Effector memory CD4-positive, alpha-beta T cell (primary cell): ENCODE data around the gene CSK.
A peak's percentile ranks its signal among the peaks of the same experiment; 100 is the strongest.

ENCODE experiments used
- DNase-seq, 3 donors: peaks; one replicate each; pipeline ENCODE4 v3.0.0-alpha.2; 2020
- H3K27ac ChIP-seq: 2 replicates; pipeline ENCODE4 v1.7.0; 2013; ENCODE audit warnings: mild to moderate bottlenecking, low read length, moderate library complexity; ENCODE audit not compliant: insufficient read depth, poor library complexity, severe bottlenecking
- H3K27me3 ChIP-seq: replicated peaks from 2 replicates; pipeline ENCODE4 v1.7.0; 2013; ENCODE audit warnings: mild to moderate bottlenecking, low read length; ENCODE audit not compliant: insufficient read depth, control insufficient read depth, poor library complexity, severe bottlenecking
- H3K36me3 ChIP-seq: 2 replicates; pipeline ENCODE4 v1.7.0; 2013; ENCODE audit warnings: mild to moderate bottlenecking, low read length, moderate library complexity; ENCODE audit not compliant: control insufficient read depth, insufficient read depth
- H3K4me1 ChIP-seq: 2 replicates; pipeline ENCODE4 v1.7.0; 2013; ENCODE audit warnings: low read length, mild to moderate bottlenecking; ENCODE audit not compliant: control insufficient read depth, insufficient read depth, poor library complexity, severe bottlenecking
- H3K4me3 ChIP-seq: 2 replicates; pipeline ENCODE4 v1.7.0; 2013; ENCODE audit warnings: low read length, low read depth, mild to moderate bottlenecking; ENCODE audit not compliant: insufficient read depth, poor library complexity, severe bottlenecking
- H3K9me3 ChIP-seq: 2 replicates; pipeline ENCODE4 v1.7.0; 2013; ENCODE audit warnings: mild to moderate bottlenecking, low read length, moderate library complexity; ENCODE audit not compliant: control insufficient read depth

The CSK gene

DNA sequence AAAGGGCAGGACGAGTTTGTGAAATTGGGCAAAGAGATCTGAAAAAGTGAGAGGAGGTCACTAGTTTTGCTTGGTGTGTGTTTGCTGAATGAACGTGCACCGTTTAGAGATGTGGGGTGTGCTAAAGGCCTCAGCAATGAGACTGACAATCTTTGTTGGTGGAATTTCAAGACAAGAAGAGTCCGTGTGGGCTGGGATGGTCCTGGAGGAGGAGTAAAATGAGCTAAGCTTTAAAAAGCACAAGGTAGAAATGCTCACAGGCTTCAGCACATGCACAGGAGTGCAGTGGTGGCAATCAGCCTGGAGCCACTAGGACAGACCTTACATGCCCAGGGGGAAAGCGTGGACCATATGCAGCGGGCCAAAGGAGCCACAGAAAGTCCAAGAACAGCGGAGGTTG, 43.1 kb downstream of the CSK start:
- Histone ChIP-seq H3K36me3 (no peaks in the 10 kb centered on the region), H3K27ac (no peak overlapping the region), H3K4me1 (no peaks in the 10 kb centered on the region), H3K27me3 (peaks cover 11% of the 10 kb centered on the region), H3K4me3 (no peak overlapping the region), H3K9me3 (no peaks in the 10 kb centered on the region)
- DNase-seq: no peak

DNA sequence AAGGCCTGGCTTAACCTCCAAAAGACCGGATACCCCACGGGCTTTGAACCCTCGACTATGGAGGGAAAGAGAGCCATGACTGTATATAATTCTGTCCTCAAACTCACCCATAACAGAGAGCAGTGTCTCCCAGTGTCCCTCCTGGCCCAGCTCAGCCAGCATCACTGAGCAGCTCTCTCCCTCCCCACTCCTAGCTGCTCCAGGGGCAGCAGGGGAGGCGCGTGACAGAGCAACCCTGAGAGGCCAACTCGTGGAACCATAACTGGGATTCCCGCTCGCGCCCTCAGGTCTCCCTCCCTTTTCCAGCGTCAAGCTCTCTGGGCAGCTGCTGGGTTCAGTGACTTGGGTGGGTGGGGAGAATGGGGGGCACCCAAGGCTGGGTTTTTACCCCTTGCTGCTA, 44.0 kb downstream of the CSK start:
- no peak overlapping the region for H3K4me3 ChIP-seq
- DNase-seq: no peak
- H3K27ac ChIP-seq: no peak overlapping the region
- no peaks in the 10 kb centered on the region for H3K9me3 ChIP-seq
- H3K36me3 ChIP-seq: no peaks in the 10 kb centered on the region
- peaks cover 11% of the 10 kb centered on the region for H3K27me3 ChIP-seq
- no peaks in the 10 kb centered on the region for H3K4me1 ChIP-seq

DNA sequence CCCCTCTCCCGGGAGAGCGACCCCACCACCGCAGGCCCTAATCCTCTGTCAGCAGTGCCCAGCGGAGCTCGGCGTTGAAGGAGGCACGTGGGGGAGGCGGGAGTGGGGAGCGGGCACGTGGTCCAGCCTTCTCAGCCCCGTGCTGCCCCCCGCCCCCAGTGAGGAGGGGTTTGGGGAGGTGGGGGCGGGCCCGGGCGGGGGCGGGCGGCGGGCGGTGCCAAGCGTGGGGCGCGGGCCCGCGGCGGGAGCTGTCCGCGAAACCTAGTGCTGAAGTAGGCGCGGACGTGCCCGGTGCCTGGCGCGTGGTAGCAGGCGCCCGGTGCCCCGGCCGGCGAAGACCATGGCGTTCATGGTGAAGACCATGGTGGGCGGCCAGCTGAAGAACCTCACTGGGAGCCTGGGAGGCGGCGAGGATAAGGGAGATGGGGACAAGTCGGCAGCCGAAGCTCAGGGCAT, 44.5 kb downstream of the CSK start, which contains the start of gene CPLX3:
Gene CPLX3, plus strand, starts transcription at position 264 of the 456 bp plus-strand sequence. Its CDS starts 77 bp downstream, at position 341.
- peaks cover 11% of the 10 kb centered on the region for H3K27me3 ChIP-seq
- H3K4me1 ChIP-seq: no peaks in the 10 kb centered on the region
- no peak within 1 kb of the TSS for H3K27ac ChIP-seq
- no peaks in the 10 kb centered on the region for H3K9me3 ChIP-seq
- DNase-seq: peak in 2 of 3 donors; percentile 17 to 21
- no peak within 1 kb of the TSS for H3K4me3 ChIP-seq
- H3K36me3 ChIP-seq: no peaks in the 10 kb centered on the region

DNA sequence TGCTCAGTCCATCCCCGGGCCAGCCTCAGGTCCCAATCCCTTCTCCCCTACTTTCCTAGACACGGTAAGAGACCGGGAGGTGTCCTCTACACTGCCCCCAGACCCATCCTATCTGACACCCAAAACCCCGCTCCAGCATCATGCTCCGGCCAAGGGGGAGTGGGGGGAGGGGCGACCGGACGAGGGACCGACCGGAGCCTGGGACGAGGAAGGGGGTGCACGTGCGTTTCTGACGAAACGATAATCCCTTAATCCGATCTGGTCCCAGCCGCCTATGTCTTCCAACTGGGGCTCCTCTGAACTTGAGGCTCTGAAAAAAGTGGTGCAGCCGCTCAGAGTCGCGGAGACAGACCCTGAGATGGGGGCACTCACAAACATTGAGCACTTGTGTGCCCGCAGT, 45.0 kb downstream of the CSK start:
- Histone ChIP-seq H3K36me3 (no peaks in the 10 kb centered on the region), H3K27me3 (peaks cover 11% of the 10 kb centered on the region), H3K27ac (no peak overlapping the region), H3K4me1 (no peaks in the 10 kb centered on the region), H3K9me3 (no peaks in the 10 kb centered on the region), H3K4me3 (no peak overlapping the region)
- DNase-seq: no peak

DNA sequence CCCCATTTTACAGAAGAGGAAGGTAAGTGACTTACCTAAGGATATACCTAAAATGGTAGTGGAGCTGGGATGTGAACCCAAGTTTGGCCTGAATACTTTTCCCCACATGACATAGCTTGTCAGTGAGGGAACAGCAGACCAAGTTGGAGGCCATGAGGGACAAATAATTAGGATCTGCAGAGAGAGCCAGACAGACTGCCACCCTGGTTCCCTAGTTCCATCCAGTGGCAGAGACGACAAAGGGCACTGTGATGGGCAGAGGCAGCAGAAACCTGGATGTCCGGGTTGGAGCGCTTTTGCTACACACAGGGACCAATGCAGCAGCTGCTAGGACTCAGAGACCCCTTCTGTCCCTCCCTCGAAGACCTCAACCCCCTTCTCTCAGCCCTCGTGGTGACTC, 45.7 kb downstream of the CSK start:
- DNase-seq: no peak
- H3K4me3 ChIP-seq: no peak overlapping the region
- H3K27me3 ChIP-seq: peaks cover 11% of the 10 kb centered on the region
- H3K4me1 ChIP-seq: no peaks in the 10 kb centered on the region
- no peaks in the 10 kb centered on the region for H3K9me3 ChIP-seq
- H3K27ac ChIP-seq: no peak overlapping the region
- H3K36me3 ChIP-seq: no peaks in the 10 kb centered on the region

DNA sequence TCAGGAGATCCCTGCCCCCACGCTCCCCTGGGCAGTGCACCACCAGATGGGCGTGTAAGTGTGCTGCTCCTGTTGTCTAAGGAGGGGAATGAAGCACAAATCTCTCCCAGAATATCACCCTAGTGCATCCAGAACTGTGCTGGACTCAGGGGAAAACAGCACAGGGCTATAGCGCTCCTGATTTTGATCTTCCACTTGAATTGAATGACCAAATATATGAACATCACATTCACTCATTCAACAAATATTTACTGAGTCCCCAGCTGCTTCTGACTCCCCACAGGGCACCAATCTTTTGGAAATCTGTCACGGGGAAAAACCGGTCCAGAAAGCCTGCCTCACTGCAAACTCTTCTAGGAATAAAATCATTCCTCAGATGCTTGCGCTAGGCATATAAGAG, 47.0 kb downstream of the CSK start:
- no peaks in the 10 kb centered on the region for H3K4me1 ChIP-seq
- peaks cover 11% of the 10 kb centered on the region for H3K27me3 ChIP-seq
- H3K36me3 ChIP-seq: no peaks in the 10 kb centered on the region
- no peak for DNase-seq
- no peak overlapping the region for H3K4me3 ChIP-seq
- no peak overlapping the region for H3K27ac ChIP-seq
- H3K9me3 ChIP-seq: no peaks in the 10 kb centered on the region

DNA sequence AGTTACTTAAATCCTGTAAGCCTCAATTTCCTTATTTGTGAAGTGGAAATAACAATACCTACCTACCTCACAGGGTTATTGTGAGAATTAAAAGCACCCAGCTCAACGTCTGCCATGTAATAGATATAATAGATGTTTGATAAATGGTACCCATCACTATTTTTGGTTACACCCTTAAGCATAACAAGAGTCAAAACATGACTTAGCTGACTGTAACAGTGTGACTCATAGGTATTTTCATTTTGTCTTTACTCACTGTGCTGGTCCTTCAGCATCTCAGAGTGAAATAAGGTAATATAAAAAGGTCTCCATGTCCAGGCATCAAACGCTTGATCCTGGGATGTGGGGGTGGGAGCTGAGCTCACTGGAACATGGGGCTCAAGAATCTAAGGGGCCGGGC, 47.6 kb downstream of the CSK start:
- peaks cover 11% of the 10 kb centered on the region for H3K27me3 ChIP-seq
- H3K27ac ChIP-seq: no peak overlapping the region

DNA sequence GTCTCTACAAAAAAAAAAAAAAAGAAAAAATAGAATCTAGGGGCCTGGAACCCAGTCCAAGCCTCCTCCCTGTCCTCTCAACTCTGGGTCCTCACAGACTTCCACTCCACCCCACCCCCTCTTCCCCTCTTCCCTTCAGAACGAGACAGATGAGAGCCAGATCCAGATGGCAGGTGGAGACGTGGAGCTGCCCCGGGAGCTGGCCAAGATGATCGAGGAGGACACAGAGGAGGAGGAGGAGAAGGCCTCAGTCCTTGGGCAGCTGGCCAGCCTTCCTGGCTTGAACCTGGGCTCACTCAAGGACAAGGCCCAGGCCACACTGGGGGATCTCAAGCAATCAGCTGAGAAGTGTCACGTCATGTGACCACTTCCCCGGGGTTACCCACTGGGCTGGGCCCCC, 48.1 kb downstream of the CSK start:
- no peak for DNase-seq
- Histone ChIP-seq H3K27ac (no peak overlapping the region), H3K27me3 (peaks cover 11% of the 10 kb centered on the region), H3K4me1 (no peaks in the 10 kb centered on the region), H3K9me3 (no peaks in the 10 kb centered on the region), H3K36me3 (no peaks in the 10 kb centered on the region), H3K4me3 (no peak overlapping the region)

More for the DNA sequence above, 47.6 kb downstream of the CSK start:
- Histone ChIP-seq H3K4me1 (no peaks in the 10 kb centered on the region), H3K36me3 (no peaks in the 10 kb centered on the region), H3K4me3 (no peak overlapping the region), H3K9me3 (no peaks in the 10 kb centered on the region)
- DNase-seq: no peak

DNA sequence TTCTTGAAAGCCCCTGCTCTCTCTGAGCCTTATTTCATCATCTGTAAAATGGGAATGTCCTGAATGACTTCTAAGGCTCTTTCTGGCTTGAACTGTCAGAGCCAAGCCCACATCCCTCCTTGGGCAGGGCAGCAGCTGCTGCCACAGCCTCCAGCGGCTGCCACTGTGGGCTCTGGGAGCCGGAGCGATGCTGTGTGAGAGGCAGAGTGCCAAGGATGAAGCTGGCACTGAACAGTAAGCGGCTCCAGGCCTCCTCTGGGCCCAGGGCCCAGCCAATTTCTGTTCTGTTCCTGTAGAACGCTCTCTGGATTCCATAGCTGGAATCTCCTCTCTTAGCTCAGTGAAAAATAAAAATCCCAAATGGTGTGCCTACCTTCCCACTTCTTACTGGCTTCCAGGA, 49.0 kb downstream of the CSK start:
- Histone ChIP-seq H3K4me3 (no peak overlapping the region), H3K36me3 (peaks cover 4% of the 10 kb centered on the region), H3K4me1 (no peaks in the 10 kb centered on the region), H3K9me3 (no peaks in the 10 kb centered on the region), H3K27ac (no peak overlapping the region), H3K27me3 (peaks cover 11% of the 10 kb centered on the region)
- no peak for DNase-seq

DNA sequence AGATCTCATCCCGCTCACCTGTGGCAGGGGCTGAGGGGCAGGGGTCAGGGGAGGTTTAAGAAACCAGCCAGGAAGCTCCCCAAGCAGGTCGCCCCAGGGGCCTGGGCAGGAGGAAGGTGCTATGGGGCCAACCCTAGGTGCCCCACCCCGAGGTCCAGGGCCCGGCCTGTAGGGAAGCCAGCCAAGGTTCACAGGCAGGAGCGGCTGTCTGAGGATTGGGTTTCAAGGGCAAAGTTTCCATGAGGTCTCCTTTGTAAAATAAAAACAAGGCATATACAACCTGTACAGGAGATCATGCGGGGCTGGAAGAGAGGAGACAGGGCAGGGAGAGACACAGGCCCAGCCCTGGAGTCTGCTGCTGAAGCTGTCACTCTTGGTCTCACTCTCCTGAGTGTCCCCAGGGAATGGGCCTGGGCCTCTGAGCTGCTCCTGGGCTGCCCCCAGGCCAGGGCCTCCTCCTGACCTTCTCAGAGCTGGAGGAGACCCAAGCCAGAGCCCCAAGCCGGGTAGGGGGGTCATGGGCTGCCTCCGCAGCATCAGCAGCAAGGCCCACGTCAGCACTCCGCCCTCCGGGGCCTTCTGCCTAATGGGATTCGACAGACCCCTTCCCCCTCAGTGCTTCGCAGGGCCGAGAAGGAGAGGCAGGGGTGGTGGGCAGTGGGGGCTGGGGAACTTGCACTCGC, 50.1 kb downstream of the CSK start:
- Histone ChIP-seq H3K27me3 (peaks cover 11% of the 10 kb centered on the region), H3K4me1 (no peaks in the 10 kb centered on the region), H3K27ac (no peak overlapping the region), H3K9me3 (no peaks in the 10 kb centered on the region), H3K4me3 (no peak overlapping the region), H3K36me3 (peaks cover 9% of the 10 kb centered on the region)
- DNase-seq: no peak
